Fibroblast of lung (primary cell): Measurements from ENCODE around the gene CCDC201. TPM values are rescaled to one million over a fixed set of nuclear protein-coding genes. Genes with fewer than 3 reads are reported as not detected.

ENCODE experiments used
- DNase-seq, 2 donors: peaks; one replicate each; pipeline versions ENCODE4 v3.0.0 to v3.0.0-alpha.2; 2010; ENCODE audit warnings: low read depth in 2 of 2
- H2AFZ ChIP-seq: 2 replicates; pipeline ENCODE4 v1.5.1; 2012; ENCODE audit warnings: low read length, control low read depth, inconsistent platforms
- H3K27ac ChIP-seq: 2 replicates; pipeline ENCODE4 v1.5.1; 2011; ENCODE audit warnings: low read length, control low read depth; ENCODE audit not compliant: insufficient read depth
- H3K27me3 ChIP-seq: 2 replicates; pipeline ENCODE4 v1.5.1; 2011; ENCODE audit warnings: mild to moderate bottlenecking, low read length; ENCODE audit not compliant: control insufficient read depth, insufficient read depth
- H3K36me3 ChIP-seq: 2 replicates; pipeline ENCODE4 v1.5.1; 2011; ENCODE audit warnings: low read length; ENCODE audit not compliant: control insufficient read depth, insufficient read depth
- H3K4me1 ChIP-seq: 2 replicates; pipeline ENCODE4 v1.5.1; 2011; ENCODE audit warnings: low read length; ENCODE audit not compliant: control insufficient read depth, insufficient read depth; ENCODE audit errors: extremely low read depth
- H3K4me2 ChIP-seq: 2 replicates; pipeline ENCODE4 v1.5.1; 2011; ENCODE audit warnings: low read length, control low read depth; ENCODE audit not compliant: insufficient read depth; ENCODE audit errors: extremely low read depth
- H3K4me3 ChIP-seq, 4 experiments: fragments of 200-600 bp in 1 of 4; sonication (generic) in 1 of 4; replicated peaks in 1 of 4; 2 replicates each; pipeline ENCODE4 v1.5.1; 2011 to 2016; ENCODE audit warnings: low read length in 4 of 4, low read depth in 3 of 4, mild to moderate bottlenecking in 3 of 4, control low read depth in 2 of 4, inconsistent platforms in 1 of 4, mixed read lengths in 1 of 4; ENCODE audit not compliant: insufficient read depth in 1 of 4; ENCODE audit errors: control extremely low read depth in 1 of 4
- H3K79me2 ChIP-seq: 2 replicates; pipeline ENCODE4 v1.5.1; 2012; ENCODE audit warnings: mild to moderate bottlenecking, low read length, inconsistent platforms; ENCODE audit not compliant: control insufficient read depth, insufficient read depth
- H3K9ac ChIP-seq: 2 replicates; pipeline ENCODE4 v1.5.1; 2011; ENCODE audit warnings: mild to moderate bottlenecking, low read length, control low read depth; ENCODE audit not compliant: insufficient read depth
- H3K9me3 ChIP-seq: 2 replicates; pipeline ENCODE4 v1.5.1; 2012; ENCODE audit warnings: low read depth, low read length; ENCODE audit not compliant: control insufficient read depth, insufficient read depth
- H4K20me1 ChIP-seq: 2 replicates; pipeline ENCODE4 v1.5.1; 2011; ENCODE audit warnings: low read length; ENCODE audit not compliant: control insufficient read depth, insufficient read depth; ENCODE audit errors: extremely low read depth
- EZH2 ChIP-seq: IDR thresholded peaks from 2 replicates; pipeline ENCODE4 v1.5.1; 2012; ENCODE audit warnings: low read length, control low read depth, mild to moderate bottlenecking; ENCODE audit errors: missing control alignments
- polyA plus RNA-seq, 2 donors: library from polyadenylated mRNA; depleted of rRNA in 1 of 2; stranded (reverse) in 1 of 2; unstranded in 1 of 2; fragments of >200 nt; gene quantifications; 2 replicates each; pipeline ENCODE4 v1.2.1, GENCODE V29; 2011 to 2012; ENCODE audit warnings: missing spikeins in 1 of 2
- total RNA-seq: library from RNA; depleted of rRNA; stranded (reverse); fragments of >200 nt; gene quantifications from 2 replicates; pipeline ENCODE4 v1.2.1, GENCODE V29; 2014
- TF ChIP-seq, protein P1 (sequence below), 2 donors: IDR thresholded peaks in 1 of 2; conservative IDR thresholded peaks in 1 of 2; 1 replicate in 1 of 2; 2 replicates in 1 of 2; pipeline ENCODE4 v1.5.1; 2011 to 2012; ENCODE audit warnings: low read length in 2 of 2, control low read depth in 1 of 2, inconsistent platforms in 1 of 2, low read depth in 1 of 2, mild to moderate bottlenecking in 1 of 2

CCDC201 gene
- total and polyA plus RNA-seq, 2 donors (not counting 1 experiment from before 2014, with no cell fraction given) = not detected

DNA sequence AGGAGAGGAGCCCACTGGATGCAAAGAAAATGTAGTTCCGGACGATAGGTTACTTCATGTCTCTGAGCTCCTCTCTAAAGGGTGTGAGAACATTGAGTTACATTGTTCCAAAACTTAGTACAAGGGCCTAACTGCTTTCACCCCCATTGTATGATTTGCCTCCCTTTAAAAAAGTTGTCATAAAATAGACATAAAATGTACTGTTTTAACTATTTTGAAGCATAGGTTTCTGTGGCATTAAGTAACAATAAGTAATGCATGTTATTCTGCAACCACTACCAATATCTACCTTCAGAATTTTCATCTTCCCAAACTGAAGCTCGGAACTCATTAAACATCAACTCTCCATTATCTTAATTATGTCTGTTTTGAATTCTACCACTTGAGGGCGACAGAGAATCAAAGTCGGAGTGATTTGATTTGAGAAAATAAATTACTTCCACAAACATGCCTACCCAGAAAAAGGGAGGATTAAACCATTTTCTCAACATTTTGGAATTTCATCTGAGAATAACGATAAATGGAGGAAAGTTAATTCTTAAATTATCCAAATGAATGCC, 18.1 kb upstream of the CCDC201 start:
- Histone ChIP-seq H3K9ac (no peak overlapping the region), H3K4me2 (no peak overlapping the region), H4K20me1 (no peaks in the 10 kb centered on the region), H2AFZ (no peak overlapping the region), H3K9me3 (no peaks in the 10 kb centered on the region), H3K4me3 (no peak overlapping the region), H3K4me1 (no peaks in the 10 kb centered on the region), H3K36me3 (no peaks in the 10 kb centered on the region), H3K27me3 (peaks cover 27% of the 10 kb centered on the region), H3K79me2 (no peaks in the 10 kb centered on the region), H3K27ac (no peak overlapping the region)
- DNase-seq = peak; percentile 33 to 64
- no peak for TF ChIP-seq EZH2
- TF ChIP-seq, protein P1, sequence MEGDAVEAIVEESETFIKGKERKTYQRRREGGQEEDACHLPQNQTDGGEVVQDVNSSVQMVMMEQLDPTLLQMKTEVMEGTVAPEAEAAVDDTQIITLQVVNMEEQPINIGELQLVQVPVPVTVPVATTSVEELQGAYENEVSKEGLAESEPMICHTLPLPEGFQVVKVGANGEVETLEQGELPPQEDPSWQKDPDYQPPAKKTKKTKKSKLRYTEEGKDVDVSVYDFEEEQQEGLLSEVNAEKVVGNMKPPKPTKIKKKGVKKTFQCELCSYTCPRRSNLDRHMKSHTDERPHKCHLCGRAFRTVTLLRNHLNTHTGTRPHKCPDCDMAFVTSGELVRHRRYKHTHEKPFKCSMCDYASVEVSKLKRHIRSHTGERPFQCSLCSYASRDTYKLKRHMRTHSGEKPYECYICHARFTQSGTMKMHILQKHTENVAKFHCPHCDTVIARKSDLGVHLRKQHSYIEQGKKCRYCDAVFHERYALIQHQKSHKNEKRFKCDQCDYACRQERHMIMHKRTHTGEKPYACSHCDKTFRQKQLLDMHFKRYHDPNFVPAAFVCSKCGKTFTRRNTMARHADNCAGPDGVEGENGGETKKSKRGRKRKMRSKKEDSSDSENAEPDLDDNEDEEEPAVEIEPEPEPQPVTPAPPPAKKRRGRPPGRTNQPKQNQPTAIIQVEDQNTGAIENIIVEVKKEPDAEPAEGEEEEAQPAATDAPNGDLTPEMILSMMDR (conservative IDR thresholded peaks at IDR 0.05 in 1 of 2, IDR thresholded peaks at IDR 0.05 in 1 of 2; ENCODE audit: low read depth in 1 of 2, low read length in 2 of 2) = peak; percentile 37 to 62

DNA sequence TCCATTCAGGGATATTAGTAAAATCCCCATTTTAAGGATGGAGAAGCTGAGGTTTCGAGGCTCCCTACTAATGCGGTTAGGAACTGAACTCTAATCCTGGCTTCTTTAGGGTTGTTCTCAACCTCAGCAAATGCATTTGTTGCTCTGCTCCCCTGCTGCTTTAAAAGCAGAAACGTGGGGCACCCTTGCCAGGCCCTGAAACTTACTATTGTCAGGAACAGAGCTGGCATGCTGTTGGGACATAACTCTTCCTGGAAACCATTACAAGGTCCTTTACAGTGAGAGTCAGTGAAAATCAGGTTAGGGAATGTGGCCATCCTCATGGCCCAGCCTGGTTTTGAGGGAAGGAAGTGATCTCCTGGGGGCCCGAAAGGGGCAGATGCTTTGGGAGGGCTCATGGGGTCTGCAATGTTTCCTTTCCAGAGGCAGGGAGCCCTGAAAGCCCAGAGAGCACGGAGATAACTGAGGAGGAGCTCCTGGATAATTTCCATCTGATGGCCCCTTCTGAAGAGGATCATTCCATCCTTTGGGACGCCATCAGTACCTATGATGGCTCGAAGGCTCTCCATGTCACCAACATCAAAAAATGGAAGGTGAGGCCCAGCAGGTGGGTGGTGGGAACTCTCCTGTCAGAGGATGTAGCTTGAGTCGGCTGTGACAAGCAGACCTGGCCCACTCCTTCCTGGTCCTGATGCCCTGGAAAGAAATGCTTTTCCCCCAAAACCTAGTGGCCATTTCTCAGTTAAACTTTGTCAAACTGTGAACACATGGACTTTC, 17.4 kb upstream of the CCDC201 start:
- Histone ChIP-seq H3K4me1 (no peaks in the 10 kb centered on the region), H3K4me3 (no peak overlapping the region), H2AFZ (no peak overlapping the region), H3K9me3 (no peaks in the 10 kb centered on the region), H3K4me2 (no peak overlapping the region), H3K9ac (no peak overlapping the region), H4K20me1 (no peaks in the 10 kb centered on the region), H3K79me2 (no peaks in the 10 kb centered on the region), H3K36me3 (no peaks in the 10 kb centered on the region), H3K27ac (no peak overlapping the region), H3K27me3 (peaks cover 27% of the 10 kb centered on the region)
- TF ChIP-seq EZH2 = no peak
- TF ChIP-seq, protein P1 (conservative IDR thresholded peaks at IDR 0.05 in 1 of 2, IDR thresholded peaks at IDR 0.05 in 1 of 2; ENCODE audit: low read depth in 1 of 2, low read length in 2 of 2) = no peak
- no peak for DNase-seq

DNA sequence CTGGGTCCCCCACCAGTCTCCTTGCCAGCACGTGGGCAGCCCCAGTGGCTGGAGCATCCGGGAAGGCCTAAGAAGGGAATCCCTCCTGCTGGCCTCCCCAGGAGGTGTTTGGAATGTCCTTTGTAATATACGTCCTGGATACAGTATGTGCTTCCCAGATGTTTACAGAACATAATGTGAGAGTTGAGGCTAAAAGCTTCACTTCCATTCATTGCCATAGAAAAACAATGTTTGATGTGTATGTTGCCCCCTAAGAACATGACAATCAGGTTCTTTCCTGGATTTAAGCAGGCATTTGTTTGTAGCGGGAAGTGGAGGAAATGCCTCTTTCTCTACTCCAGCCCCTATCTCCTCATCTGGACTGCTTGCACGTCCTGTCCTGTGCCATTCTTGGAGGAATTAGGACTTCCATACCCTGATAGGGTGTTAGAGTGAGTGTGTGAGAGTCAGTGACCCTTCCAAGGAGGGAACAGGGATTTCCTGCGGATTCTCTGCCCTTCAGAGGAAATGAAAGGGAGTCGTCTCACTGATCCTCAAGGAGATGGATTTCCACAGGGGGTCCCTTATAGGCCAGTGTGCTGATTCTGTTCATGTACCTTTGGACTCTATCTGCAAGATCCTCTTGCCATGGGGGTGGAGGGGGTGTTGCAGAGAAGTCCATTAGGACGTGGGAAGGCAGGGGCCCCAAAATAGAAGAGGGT, 16.6 kb upstream of the CCDC201 start:
- Histone ChIP-seq H3K27me3 (peaks cover 27% of the 10 kb centered on the region), H3K36me3 (no peaks in the 10 kb centered on the region), H2AFZ (no peak overlapping the region), H3K4me1 (no peaks in the 10 kb centered on the region), H3K4me2 (no peak overlapping the region), H4K20me1 (no peaks in the 10 kb centered on the region), H3K79me2 (no peaks in the 10 kb centered on the region), H3K4me3 (no peak overlapping the region), H3K9ac (no peak overlapping the region), H3K27ac (no peak overlapping the region), H3K9me3 (no peaks in the 10 kb centered on the region)
- no peak for TF ChIP-seq EZH2
- TF ChIP-seq, protein P1 (conservative IDR thresholded peaks at IDR 0.05 in 1 of 2, IDR thresholded peaks at IDR 0.05 in 1 of 2; ENCODE audit: low read depth in 1 of 2, low read length in 2 of 2) = no peak
- DNase-seq = no peak
